H1 (cell line): ENCODE measurements around the gene CD300LF.

Experiments used
- POLR2A ChIP-seq, 2 experiments: IDR thresholded peaks; 1 replicate in 1 of 2; 2 replicates in 1 of 2; pipeline ENCODE4 v1.6.1; 2011; ENCODE audit warnings: low read depth in 2 of 2, low read length in 2 of 2, mild to moderate bottlenecking in 2 of 2; ENCODE audit errors: control extremely low read depth in 1 of 2
- POLR2AphosphoS5 ChIP-seq: IDR thresholded peaks from 2 replicates; pipeline ENCODE4 v1.6.1; 2011; ENCODE audit warnings: low read depth, low read length
- SUZ12 ChIP-seq: fragments of 200-600 bp; sonication (generic); IDR thresholded peaks from 2 replicates; pipeline ENCODE4 v1.6.1; 2012; ENCODE audit warnings: mild to moderate bottlenecking, inconsistent platforms, low read length, moderate library complexity, mixed read lengths

- TF ChIP-seq POLR2A (IDR thresholded peaks at IDR 0.05; ENCODE audit: control extremely low read depth in 1 of 2, low read depth in 2 of 2, low read length in 2 of 2): no peak
- TF ChIP-seq POLR2AphosphoS5: no peak
- TF ChIP-seq SUZ12: no peak
Measured at GRCh38 chr17:74731347-74731605, 18.6 kb upstream of the CD300LF start.
